ENCODE data around the gene TSEN15. TPM values are rescaled to one million over a fixed set of nuclear protein-coding genes. Genes with fewer than 3 reads are reported as not detected.

Gene TSEN15
- total and polyA plus RNA-seq, 2 donors from 2014 or later: 24.7 to 25.6 TPM

DNA sequence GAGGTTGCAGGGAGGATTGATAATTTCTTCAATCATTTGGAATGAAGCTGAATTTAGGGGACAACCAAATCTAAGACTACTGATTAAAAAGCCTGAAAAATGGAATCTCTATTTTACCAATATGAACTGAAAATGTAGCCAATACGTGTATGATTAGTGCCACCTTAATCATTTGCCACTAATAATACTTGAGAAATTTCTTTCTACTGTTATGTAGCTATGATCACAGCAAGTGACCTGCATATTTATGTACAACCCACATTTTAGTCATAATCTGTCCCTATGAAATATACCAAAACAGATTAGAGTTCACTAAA lies 20.5 kb upstream of the TSEN15 start:
- no peaks in the 10 kb centered on the region for H3K36me3 ChIP-seq (ENCODE audit: control insufficient read depth in 2 of 3, insufficient read depth in 3 of 3, low read length in 3 of 3)
- H3K4me1 ChIP-seq (ENCODE audit: control insufficient read depth in 2 of 3, insufficient read depth in 2 of 3, low read depth in 1 of 3, low read length in 3 of 3): peaks cover 0 to 3% (median 0%) of the 10 kb centered on the region in 3 donors
- intact Hi-C loops (cut with DNase I): no loop called here
- no peak overlapping the region for H3K9ac ChIP-seq (ENCODE audit: low read length in 3 of 3)
- no peak overlapping the region for H3K27ac ChIP-seq (ENCODE audit: low read depth in 2 of 2, low read length in 2 of 2)
- no peaks in the 10 kb centered on the region for H3K27me3 ChIP-seq (ENCODE audit: control insufficient read depth, insufficient read depth, low read length)
- DNase-seq: no peak
- TF ChIP-seq, protein P1, sequence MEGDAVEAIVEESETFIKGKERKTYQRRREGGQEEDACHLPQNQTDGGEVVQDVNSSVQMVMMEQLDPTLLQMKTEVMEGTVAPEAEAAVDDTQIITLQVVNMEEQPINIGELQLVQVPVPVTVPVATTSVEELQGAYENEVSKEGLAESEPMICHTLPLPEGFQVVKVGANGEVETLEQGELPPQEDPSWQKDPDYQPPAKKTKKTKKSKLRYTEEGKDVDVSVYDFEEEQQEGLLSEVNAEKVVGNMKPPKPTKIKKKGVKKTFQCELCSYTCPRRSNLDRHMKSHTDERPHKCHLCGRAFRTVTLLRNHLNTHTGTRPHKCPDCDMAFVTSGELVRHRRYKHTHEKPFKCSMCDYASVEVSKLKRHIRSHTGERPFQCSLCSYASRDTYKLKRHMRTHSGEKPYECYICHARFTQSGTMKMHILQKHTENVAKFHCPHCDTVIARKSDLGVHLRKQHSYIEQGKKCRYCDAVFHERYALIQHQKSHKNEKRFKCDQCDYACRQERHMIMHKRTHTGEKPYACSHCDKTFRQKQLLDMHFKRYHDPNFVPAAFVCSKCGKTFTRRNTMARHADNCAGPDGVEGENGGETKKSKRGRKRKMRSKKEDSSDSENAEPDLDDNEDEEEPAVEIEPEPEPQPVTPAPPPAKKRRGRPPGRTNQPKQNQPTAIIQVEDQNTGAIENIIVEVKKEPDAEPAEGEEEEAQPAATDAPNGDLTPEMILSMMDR (IDR thresholded peaks at IDR 0.05; ENCODE audit: borderline replicate concordance, extremely low read depth, insufficient read depth): no peak
- FAIRE-seq: no peak
- H3K4me3 ChIP-seq (ENCODE audit: low read length in 3 of 3): no peak overlapping the region
- H3K9me3 ChIP-seq (ENCODE audit: control insufficient read depth in 2 of 3, insufficient read depth in 1 of 3, low read length in 3 of 3): no peaks in the 10 kb centered on the region

DNA sequence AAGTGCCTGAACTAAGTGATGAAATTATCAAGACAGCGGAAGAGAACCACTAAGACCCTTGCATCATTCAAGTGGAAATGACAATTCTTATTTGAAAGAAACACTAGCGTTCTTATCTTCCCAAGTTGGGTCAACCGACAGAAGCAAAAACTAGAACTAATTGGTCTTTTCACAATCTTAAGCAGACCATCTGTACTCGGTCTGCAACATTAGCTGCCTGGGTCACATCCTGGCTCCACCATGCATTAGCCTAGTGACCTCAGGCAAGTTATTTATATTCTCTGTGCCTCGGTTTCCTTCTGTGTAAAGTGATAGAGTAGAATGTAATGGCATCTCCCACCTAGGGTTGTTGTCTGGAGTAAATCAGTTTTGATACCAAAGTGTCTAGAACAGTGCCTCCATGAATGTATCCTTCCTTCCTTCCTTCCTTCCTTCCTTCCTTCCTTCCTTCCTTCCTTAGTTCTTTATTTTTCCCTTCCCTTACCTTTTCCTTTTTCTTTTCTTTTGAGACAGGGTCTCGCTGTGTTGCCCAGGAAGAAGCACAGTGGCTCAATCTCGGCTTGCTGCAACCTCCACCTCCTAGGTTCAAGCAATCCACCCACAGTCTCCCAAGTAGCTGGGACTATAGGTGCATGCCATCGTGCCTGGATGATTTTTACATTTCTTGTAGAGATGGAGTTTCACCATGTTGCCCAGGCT lies 20.0 kb upstream of the TSEN15 start:
- H3K9me3 ChIP-seq (ENCODE audit: control insufficient read depth in 2 of 3, insufficient read depth in 1 of 3, low read length in 3 of 3): no peaks in the 10 kb centered on the region
- no peak overlapping the region for H3K4me3 ChIP-seq (ENCODE audit: low read length in 3 of 3)
- peaks cover 0 to 8% (median 0%) of the 10 kb centered on the region in 3 donors for H3K4me1 ChIP-seq (ENCODE audit: control insufficient read depth in 2 of 3, insufficient read depth in 2 of 3, low read depth in 1 of 3, low read length in 3 of 3)
- FAIRE-seq: no peak
- no peak overlapping the region for H3K27ac ChIP-seq (ENCODE audit: low read depth in 2 of 2, low read length in 2 of 2)
- no peak overlapping the region for H3K9ac ChIP-seq (ENCODE audit: low read length in 3 of 3)
- DNase-seq: no peak
- no peaks in the 10 kb centered on the region for H3K36me3 ChIP-seq (ENCODE audit: control insufficient read depth in 2 of 3, insufficient read depth in 3 of 3, low read length in 3 of 3)
- intact Hi-C loops (cut with DNase I): no loop called here
- TF ChIP-seq, protein P1 (IDR thresholded peaks at IDR 0.05; ENCODE audit: borderline replicate concordance, extremely low read depth, insufficient read depth): no peak
- H3K27me3 ChIP-seq (ENCODE audit: control insufficient read depth, insufficient read depth, low read length): no peaks in the 10 kb centered on the region

DNA sequence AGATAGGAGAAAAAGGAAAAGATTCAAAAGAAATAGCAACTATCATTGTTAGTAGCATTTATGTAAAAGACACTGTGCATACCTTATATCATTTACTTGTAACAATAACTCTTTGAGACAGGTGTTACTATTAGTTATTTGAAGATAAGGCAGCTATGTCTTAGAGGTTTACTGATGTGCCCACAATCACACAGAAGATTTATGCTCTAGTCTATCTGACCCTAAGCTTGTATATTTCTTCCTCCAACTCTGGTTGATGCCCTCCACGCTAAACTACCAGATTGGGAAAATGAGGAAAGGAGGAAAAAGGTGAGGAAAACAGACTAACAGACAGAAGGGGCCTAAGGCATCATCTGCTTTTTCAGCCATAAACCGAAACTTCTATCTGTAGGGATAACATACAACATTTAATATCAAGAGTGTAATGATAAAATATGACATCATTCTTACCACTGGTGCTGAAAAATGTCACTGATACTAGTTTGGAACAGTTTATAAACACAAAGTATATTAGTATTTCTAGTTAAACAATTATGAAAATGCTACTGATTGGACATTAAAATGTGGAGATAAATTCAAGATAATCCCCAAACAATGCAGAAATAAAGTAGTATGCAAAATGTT lies 19.1 kb upstream of the TSEN15 start:
- Histone ChIP-seq H3K36me3 (ENCODE audit: control insufficient read depth in 2 of 3, insufficient read depth in 3 of 3, low read length in 3 of 3) (no peaks in the 10 kb centered on the region), H3K4me3 (ENCODE audit: low read length in 3 of 3) (no peak overlapping the region), H3K27me3 (ENCODE audit: control insufficient read depth, insufficient read depth, low read length) (no peaks in the 10 kb centered on the region), H3K27ac (ENCODE audit: low read depth in 2 of 2, low read length in 2 of 2) (no peak overlapping the region), H3K4me1 (ENCODE audit: control insufficient read depth in 2 of 3, insufficient read depth in 2 of 3, low read depth in 1 of 3, low read length in 3 of 3) (peaks cover 0 to 11% (median 0%) of the 10 kb centered on the region in 3 donors), H3K9ac (ENCODE audit: low read length in 3 of 3) (no peak overlapping the region), H3K9me3 (ENCODE audit: control insufficient read depth in 2 of 3, insufficient read depth in 1 of 3, low read length in 3 of 3) (no peaks in the 10 kb centered on the region)
- FAIRE-seq: no peak
- DNase-seq: no peak
- TF ChIP-seq, protein P1 (IDR thresholded peaks at IDR 0.05; ENCODE audit: borderline replicate concordance, extremely low read depth, insufficient read depth): no peak
- intact Hi-C loops (cut with DNase I): no loop called here
